Amygdala (tissue), 56 donors: ENCODE measurements around the gene NDUFS1.

Source experiments
- DNase-seq, 56 donors: peaks; one replicate each; lab custom pipeline; 2025; lab: John Stamatoyannopoulos, UW

The NDUFS1 gene

DNA sequence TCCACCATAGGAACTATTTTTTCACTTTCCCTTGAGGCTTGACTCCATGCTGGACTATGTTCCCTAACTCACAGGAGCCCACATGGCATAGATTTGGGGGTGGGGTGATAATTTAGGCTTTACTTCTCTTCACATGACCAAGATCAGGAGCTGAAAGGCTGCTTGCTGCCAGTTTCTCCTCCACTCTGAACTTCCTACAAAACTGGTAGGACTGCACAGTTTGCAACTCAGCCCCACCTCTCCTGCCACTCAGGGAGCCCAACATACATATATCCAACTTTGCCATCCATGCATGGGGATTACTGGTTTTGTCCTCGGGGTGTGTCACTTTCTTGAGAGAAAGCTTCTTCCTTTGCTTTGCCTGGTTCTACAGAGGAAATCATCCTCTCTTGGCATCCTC is 87.4 kb downstream of the NDUFS1 start:
- DNase-seq, result no peak

DNA sequence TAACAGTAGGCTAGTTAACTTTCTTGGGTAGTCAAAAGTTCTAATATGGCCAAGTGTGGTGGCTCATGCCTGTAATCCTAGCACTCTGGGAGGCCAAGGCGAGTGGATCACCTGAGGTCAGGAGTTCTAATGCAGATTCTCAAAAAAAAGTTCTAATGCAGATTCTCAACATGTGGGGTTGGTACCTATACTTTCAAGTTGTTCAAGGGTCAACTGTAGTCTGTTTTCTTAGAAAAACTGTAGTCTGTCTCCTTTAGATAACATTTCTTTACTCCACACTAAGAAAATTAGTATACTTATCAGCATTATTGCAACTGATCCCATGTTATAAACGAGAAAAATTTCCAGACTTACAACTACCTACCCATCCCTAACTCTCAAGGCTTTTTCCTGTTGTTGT is 89.8 kb downstream of the NDUFS1 start:
- DNase-seq, result no peak

DNA sequence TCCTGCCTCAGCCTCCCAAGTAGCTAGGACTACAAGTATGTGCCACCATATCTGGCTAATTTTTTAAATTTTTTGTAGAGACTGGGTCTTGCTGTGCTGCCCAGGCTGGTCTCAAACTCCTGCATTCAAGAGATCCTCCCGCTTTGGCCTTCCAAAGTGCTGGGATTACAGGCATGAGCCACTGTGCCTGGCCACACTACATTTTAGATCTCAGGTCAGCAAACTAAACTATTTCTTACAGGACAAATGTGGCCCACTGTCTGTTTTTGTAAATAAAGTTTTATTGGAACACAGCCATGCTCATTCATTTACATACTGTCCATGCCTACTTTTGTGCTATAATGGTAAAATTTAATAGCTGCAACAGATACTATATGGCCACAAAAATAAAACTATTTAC is 91.0 kb downstream of the NDUFS1 start:
- DNase-seq, result no peak
